Measurements from ENCODE around the gene TM9SF3.

TM9SF3 gene

GRCh38 chr10:96613576-96613975 lies 26.8 kb upstream of the TM9SF3 start:
- Histone ChIP-seq H3K36me3 (ENCODE audit: control insufficient read depth, low read length) (peaks cover 94% of the 10 kb centered on the region), H3K9me2 (replicated peaks; ENCODE audit: control insufficient read depth, low read length) (no peaks in the 10 kb centered on the region), H3F3A (ENCODE audit: control insufficient read depth, insufficient read depth) (no peaks in the 10 kb centered on the region), H4K20me1 (ENCODE audit: control insufficient read depth, insufficient read depth, low read depth, low read length) (0 out of 2 replicates have a peak, but pooled peaks cover 4% of the 10 kb centered on the region), H3K27ac (ENCODE audit: low read depth, low read length) (no peak overlapping the region), H3K4me2 (ENCODE audit: low read length) (no peak overlapping the region), H3K79me2 (ENCODE audit: control insufficient read depth, low read length) (peaks cover 3% of the 10 kb centered on the region; the same call in 1 of the 2 replicates), H3K4me1 (ENCODE audit: control insufficient read depth, low read length) (no peaks in the 10 kb centered on the region), H3K9me3 (ENCODE audit: control insufficient read depth, insufficient read depth, low read length) (no peaks in the 10 kb centered on the region), H3K4me3 (ENCODE audit: low read length) (no peak overlapping the region), H3K27me3 (ENCODE audit: control insufficient read depth, low read length) (no peaks in the 10 kb centered on the region)
- TF ChIP-seq EZH2phosphoT487 (IDR thresholded peaks at IDR 0.05; ENCODE audit: borderline replicate concordance, low read length) (no peak), CTCF (IDR thresholded peaks at IDR 0.05; ENCODE audit: low read depth, low read length, poor library complexity, severe bottlenecking) (no peak)

GRCh38 chr10:96612055-96612830 lies 25.4 kb upstream of the TM9SF3 start:
- Histone ChIP-seq H3K4me1 (ENCODE audit: control insufficient read depth, low read length) (no peaks in the 10 kb centered on the region), H3K4me3 (ENCODE audit: low read length) (no peak overlapping the region), H3K79me2 (ENCODE audit: control insufficient read depth, low read length) (peaks cover 5% of the 10 kb centered on the region; the same call in 1 of the 2 replicates), H4K20me1 (ENCODE audit: control insufficient read depth, insufficient read depth, low read depth, low read length) (0 out of 2 replicates have a peak, but pooled peaks cover 4% of the 10 kb centered on the region), H3K9me3 (ENCODE audit: control insufficient read depth, insufficient read depth, low read length) (no peaks in the 10 kb centered on the region), H3K9me2 (replicated peaks; ENCODE audit: control insufficient read depth, low read length) (no peaks in the 10 kb centered on the region), H3K27me3 (ENCODE audit: control insufficient read depth, low read length) (no peaks in the 10 kb centered on the region), H3F3A (ENCODE audit: control insufficient read depth, insufficient read depth) (no peaks in the 10 kb centered on the region), H3K36me3 (ENCODE audit: control insufficient read depth, low read length) (peaks cover 95% of the 10 kb centered on the region), H3K27ac (ENCODE audit: low read depth, low read length) (no peak overlapping the region), H3K4me2 (ENCODE audit: low read length) (no peak overlapping the region)
- TF ChIP-seq CTCF (IDR thresholded peaks at IDR 0.05; ENCODE audit: low read depth, low read length, poor library complexity, severe bottlenecking) (no peak), EZH2phosphoT487 (IDR thresholded peaks at IDR 0.05; ENCODE audit: borderline replicate concordance, low read length) (no peak)

- Histone ChIP-seq H3K27ac (ENCODE audit: low read depth, low read length) (no peak overlapping the region), H3K4me1 (ENCODE audit: control insufficient read depth, low read length) (no peaks in the 10 kb centered on the region), H3K9me3 (ENCODE audit: control insufficient read depth, insufficient read depth, low read length) (no peaks in the 10 kb centered on the region), H3K4me2 (ENCODE audit: low read length) (no peak overlapping the region), H4K20me1 (ENCODE audit: control insufficient read depth, insufficient read depth, low read depth, low read length) (0 out of 2 replicates have a peak, but pooled peaks cover 4% of the 10 kb centered on the region), H3K4me3 (ENCODE audit: low read length) (no peak overlapping the region), H3K79me2 (ENCODE audit: control insufficient read depth, low read length) (peaks cover 5% of the 10 kb centered on the region; the same call in 1 of the 2 replicates), H3F3A (ENCODE audit: control insufficient read depth, insufficient read depth) (no peaks in the 10 kb centered on the region; the same call in 1 of the 2 replicates), H3K36me3 (ENCODE audit: control insufficient read depth, low read length) (peaks cover 95% of the 10 kb centered on the region), H3K27me3 (ENCODE audit: control insufficient read depth, low read length) (no peaks in the 10 kb centered on the region), H3K9me2 (replicated peaks; ENCODE audit: control insufficient read depth, low read length) (no peaks in the 10 kb centered on the region)
- TF ChIP-seq EZH2phosphoT487 (IDR thresholded peaks at IDR 0.05; ENCODE audit: borderline replicate concordance, low read length), result no peak
- no peak for TF ChIP-seq CTCF (IDR thresholded peaks at IDR 0.05; ENCODE audit: low read depth, low read length, poor library complexity, severe bottlenecking)
These were observed 24.0 kb upstream of the TM9SF3 start for GRCh38 chr10:96610817-96611216.
